ENCODE results near the gene TP53I11. TPM values are rescaled to one million over a fixed set of nuclear protein-coding genes. Genes with fewer than 3 reads are reported as not detected.

The TP53I11 gene
- total RNA-seq, 2 donors from 2014 or later: 1.8 to 3.9 TPM

DNA sequence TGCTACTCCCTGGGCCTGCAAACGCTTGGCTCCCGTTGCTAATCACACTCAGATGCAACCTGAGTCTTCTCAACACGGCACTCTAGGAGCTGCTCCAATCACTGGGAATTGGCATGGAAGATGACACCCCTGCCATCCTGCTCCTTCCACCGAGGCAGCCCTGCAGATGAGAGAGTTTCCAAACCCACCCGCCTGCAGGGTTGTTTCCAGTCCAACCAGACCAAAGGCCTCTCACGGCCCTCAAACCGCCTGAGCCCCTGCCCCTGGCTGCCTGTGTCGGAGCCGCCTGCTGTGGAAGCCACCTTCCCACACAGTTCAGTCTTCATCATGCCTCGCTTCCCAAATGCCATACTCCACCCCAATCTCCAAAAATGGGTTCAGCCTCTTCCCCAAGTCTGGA, 36.8 kb upstream of the TP53I11 start:
- H3K27ac Mint-ChIP-seq: no peak overlapping the region
- no peaks in the 10 kb centered on the region for H3K9me3 ChIP-seq (ENCODE audit: control insufficient read depth, low read length, poor library complexity, severe bottlenecking)
- DNase-seq (no peak), ATAC-seq (no peak)
- H3K4me1 Mint-ChIP-seq: peaks cover 5% of the 10 kb centered on the region
- peaks cover 6% of the 10 kb centered on the region for H3K36me3 Mint-ChIP-seq (ENCODE audit: low read depth)
- peaks cover 20% of the 10 kb centered on the region for H3K27me3 Mint-ChIP-seq
- no peak overlapping the region for H3K4me3 Mint-ChIP-seq

GRCh38 chr11:44986315-44986714, 35.6 kb upstream of the TP53I11 start:
- H3K4me3 Mint-ChIP-seq: no peak overlapping the region
- H3K36me3 Mint-ChIP-seq (ENCODE audit: low read depth): peaks cover 6% of the 10 kb centered on the region
- peaks cover 20% of the 10 kb centered on the region for H3K27me3 Mint-ChIP-seq
- no peak for DNase-seq
- H3K27ac Mint-ChIP-seq: no peak overlapping the region
- ATAC-seq: no peak
- H3K9me3 ChIP-seq (ENCODE audit: control insufficient read depth, low read length, poor library complexity, severe bottlenecking): no peaks in the 10 kb centered on the region
- H3K4me1 Mint-ChIP-seq: peaks cover 7% of the 10 kb centered on the region

- DNase-seq: no peak
Measured at GRCh38 chr11:44985721-44986120, 35.0 kb upstream of the TP53I11 start.

GRCh38 chr11:44983786-44984185, 33.1 kb upstream of the TP53I11 start:
- Mint-ChIP-seq H3K4me3 (no peak overlapping the region), H3K27ac (no peak overlapping the region), H3K36me3 (ENCODE audit: low read depth) (peaks cover 2% of the 10 kb centered on the region), H3K27me3 (peaks cover 14% of the 10 kb centered on the region), H3K4me1 (peaks cover 10% of the 10 kb centered on the region)
- ATAC-seq: no peak
- DNase-seq: no peak
- no peaks in the 10 kb centered on the region for H3K9me3 ChIP-seq (ENCODE audit: control insufficient read depth, low read length, poor library complexity, severe bottlenecking)

More at GRCh38 chr11:44985721-44986120, 35.0 kb upstream of the TP53I11 start:
- Mint-ChIP-seq H3K4me3 (no peak overlapping the region), H3K4me1 (peaks cover 7% of the 10 kb centered on the region), H3K27ac (no peak overlapping the region), H3K27me3 (peaks cover 19% of the 10 kb centered on the region), H3K36me3 (ENCODE audit: low read depth) (peaks cover 4% of the 10 kb centered on the region)
- no peaks in the 10 kb centered on the region for H3K9me3 ChIP-seq (ENCODE audit: control insufficient read depth, low read length, poor library complexity, severe bottlenecking)
- no peak for ATAC-seq

GRCh38 chr11:44982496-44983062, 31.9 kb upstream of the TP53I11 start:
- Mint-ChIP-seq H3K36me3 (ENCODE audit: low read depth) (peaks cover 2% of the 10 kb centered on the region), H3K4me1 (peaks cover 10% of the 10 kb centered on the region), H3K4me3 (no peak overlapping the region), H3K27me3 (peaks cover 4% of the 10 kb centered on the region), H3K27ac (no peak overlapping the region)
- ATAC-seq (no peak), DNase-seq (no peak)
- no peaks in the 10 kb centered on the region for H3K9me3 ChIP-seq (ENCODE audit: control insufficient read depth, low read length, poor library complexity, severe bottlenecking)

DNA sequence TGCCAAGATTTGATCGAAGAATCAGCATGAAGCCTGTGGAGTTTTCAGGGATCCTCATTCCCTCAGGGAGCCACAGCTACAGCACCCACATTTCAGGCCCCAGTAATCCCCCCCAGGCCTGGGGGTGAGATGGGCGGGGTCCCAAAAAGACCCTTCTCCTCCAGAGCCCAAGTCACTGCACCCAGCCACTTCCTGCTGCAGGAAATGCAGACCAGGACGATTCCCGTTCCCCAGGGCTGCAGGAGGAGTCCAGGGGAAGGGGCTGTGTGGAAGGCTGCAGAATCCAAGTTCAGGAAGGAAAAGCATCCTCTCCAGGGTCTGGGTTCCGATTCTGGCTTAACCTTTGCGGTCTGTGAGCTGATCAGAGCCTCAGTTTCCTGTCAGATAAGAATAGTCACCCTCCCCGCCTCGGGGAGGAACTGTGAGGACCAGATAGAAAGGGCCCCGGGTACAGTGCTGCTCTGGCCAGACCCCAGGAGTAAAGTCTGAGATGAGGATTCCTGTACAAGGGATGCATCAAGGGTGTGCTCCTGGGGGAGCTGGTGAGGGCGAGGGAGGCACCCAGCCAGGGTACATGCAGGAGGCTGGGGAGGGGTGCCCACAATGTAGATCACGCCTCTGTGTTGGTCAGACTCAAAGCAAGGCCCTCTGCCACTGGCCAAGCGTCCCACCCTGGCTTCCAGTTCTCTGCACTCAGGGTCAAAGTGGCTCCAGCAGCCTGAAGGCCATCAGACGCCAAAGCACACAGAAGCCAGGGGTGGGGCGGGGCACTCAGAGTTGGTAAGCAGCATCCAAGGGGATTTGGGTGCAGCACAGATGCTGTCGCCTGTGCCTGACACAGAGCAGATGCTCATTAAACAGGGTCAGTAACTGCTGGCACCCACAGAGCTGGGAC, 30.1 kb upstream of the TP53I11 start:
- Mint-ChIP-seq H3K27ac (peak overlapping the region; percentile 11), H3K4me1 (peaks cover 8% of the 10 kb centered on the region), H3K36me3 (ENCODE audit: low read depth) (no peaks in the 10 kb centered on the region), H3K4me3 (no peak overlapping the region), H3K27me3 (peaks cover 4% of the 10 kb centered on the region)
- no peak for DNase-seq
- no peak for ATAC-seq
- no peaks in the 10 kb centered on the region for H3K9me3 ChIP-seq (ENCODE audit: control insufficient read depth, low read length, poor library complexity, severe bottlenecking)

- Mint-ChIP-seq H3K36me3 (ENCODE audit: low read depth) (no peaks in the 10 kb centered on the region), H3K27ac (peak overlapping the region; percentile 11), H3K4me1 (peaks cover 8% of the 10 kb centered on the region), H3K4me3 (peak overlapping the region; percentile 65), H3K27me3 (no peaks in the 10 kb centered on the region)
- ATAC-seq (no peak), DNase-seq (no peak)
- no peaks in the 10 kb centered on the region for H3K9me3 ChIP-seq (ENCODE audit: control insufficient read depth, low read length, poor library complexity, severe bottlenecking)
Measured at GRCh38 chr11:44979543-44980399, 29.1 kb upstream of the TP53I11 start.

DNA sequence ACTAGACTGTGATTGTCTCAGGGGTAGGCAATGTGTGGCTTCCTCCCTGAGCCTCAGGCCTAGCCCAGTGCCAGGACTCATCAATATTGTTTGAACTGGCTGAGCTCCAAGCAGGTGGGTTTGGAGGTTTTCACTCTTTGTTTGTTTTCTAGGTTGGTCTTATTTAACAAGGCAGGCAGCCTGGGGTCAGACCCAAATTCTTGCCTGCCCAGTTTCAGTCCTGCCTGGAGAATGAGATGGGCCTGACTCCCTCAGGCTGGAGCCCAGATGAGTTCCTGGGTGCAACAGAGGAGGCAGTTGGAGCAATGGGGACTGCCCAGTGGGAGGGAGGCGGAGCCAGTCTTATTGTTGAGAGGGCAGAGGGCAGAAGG, 28.3 kb upstream of the TP53I11 start:
- ATAC-seq (no peak), DNase-seq (no peak)
- Mint-ChIP-seq H3K4me1 (peaks cover 12% of the 10 kb centered on the region), H3K27ac (no peak overlapping the region), H3K36me3 (ENCODE audit: low read depth) (no peaks in the 10 kb centered on the region), H3K4me3 (peak overlapping the region; percentile 43), H3K27me3 (no peaks in the 10 kb centered on the region)
- H3K9me3 ChIP-seq (ENCODE audit: control insufficient read depth, low read length, poor library complexity, severe bottlenecking): no peaks in the 10 kb centered on the region

GRCh38 chr11:44978274-44978960, 27.7 kb upstream of the TP53I11 start:
- H3K27ac Mint-ChIP-seq: no peak overlapping the region
- H3K27me3 Mint-ChIP-seq: no peaks in the 10 kb centered on the region
- no peaks in the 10 kb centered on the region for H3K36me3 Mint-ChIP-seq (ENCODE audit: low read depth)
- no peaks in the 10 kb centered on the region for H3K9me3 ChIP-seq (ENCODE audit: control insufficient read depth, low read length, poor library complexity, severe bottlenecking)
- H3K4me1 Mint-ChIP-seq: peaks cover 12% of the 10 kb centered on the region
- ATAC-seq (no peak), DNase-seq (no peak)
- peak overlapping the region; percentile 43 for H3K4me3 Mint-ChIP-seq

GRCh38 chr11:44977493-44977984, 26.9 kb upstream of the TP53I11 start:
- Mint-ChIP-seq H3K27ac (no peak overlapping the region), H3K36me3 (ENCODE audit: low read depth) (no peaks in the 10 kb centered on the region), H3K27me3 (no peaks in the 10 kb centered on the region), H3K4me1 (peaks cover 12% of the 10 kb centered on the region), H3K4me3 (no peak overlapping the region)
- H3K9me3 ChIP-seq (ENCODE audit: control insufficient read depth, low read length, poor library complexity, severe bottlenecking): no peaks in the 10 kb centered on the region
- ATAC-seq (peak; percentile 50), DNase-seq (no peak)

- H3K4me1 Mint-ChIP-seq: peaks cover 12% of the 10 kb centered on the region
- DNase-seq: no peak
- no peaks in the 10 kb centered on the region for H3K9me3 ChIP-seq (ENCODE audit: control insufficient read depth, low read length, poor library complexity, severe bottlenecking)
- no peaks in the 10 kb centered on the region for H3K27me3 Mint-ChIP-seq
- ATAC-seq: no peak
- H3K36me3 Mint-ChIP-seq (ENCODE audit: low read depth): no peaks in the 10 kb centered on the region
- H3K4me3 Mint-ChIP-seq: no peak overlapping the region
- no peak overlapping the region for H3K27ac Mint-ChIP-seq
Measured at GRCh38 chr11:44976576-44976975, 25.9 kb upstream of the TP53I11 start.

DNA sequence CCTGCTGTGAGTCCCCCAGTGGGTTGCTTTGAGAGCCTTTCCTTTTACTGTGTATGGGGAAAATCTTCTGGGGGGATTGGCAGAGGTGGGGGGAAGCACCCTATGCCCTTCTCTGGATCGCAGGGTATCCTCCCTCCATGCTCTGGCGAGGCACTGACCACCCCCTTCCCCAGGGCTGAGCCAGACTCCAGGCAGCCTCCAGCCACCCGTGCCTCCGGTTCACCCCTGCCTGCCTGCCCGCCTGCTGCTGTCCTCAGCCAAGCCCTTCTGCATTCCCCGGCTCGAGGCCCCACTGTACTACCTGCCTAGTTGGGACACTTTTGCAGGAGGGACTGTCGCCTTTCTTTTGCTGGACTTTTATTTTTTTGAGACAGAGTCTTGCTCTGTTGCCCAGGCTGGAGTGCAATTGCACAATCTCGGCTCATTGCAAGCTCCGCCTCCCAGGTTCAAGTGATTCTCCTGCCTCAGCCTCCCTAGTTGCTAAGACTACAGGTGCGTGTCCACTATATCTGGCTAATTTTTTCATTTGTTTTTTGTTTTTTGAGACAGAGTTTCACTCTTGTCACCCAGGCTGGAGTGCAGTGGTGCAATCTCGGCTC, 23.8 kb upstream of the TP53I11 start:
- DNase-seq (no peak), ATAC-seq (no peak)
- Mint-ChIP-seq H3K36me3 (ENCODE audit: low read depth) (no peaks in the 10 kb centered on the region), H3K27ac (peak overlapping the region; percentile 79), H3K27me3 (no peaks in the 10 kb centered on the region), H3K4me1 (peaks cover 6% of the 10 kb centered on the region), H3K4me3 (no peak overlapping the region)
- no peaks in the 10 kb centered on the region for H3K9me3 ChIP-seq (ENCODE audit: control insufficient read depth, low read length, poor library complexity, severe bottlenecking)
